CD4-positive, alpha-beta T cell treated with Interleukin-6 for 4 hours (primary cell): ENCODE measurements around the gene SLC66A2.
"Not testable (repeated sequence)": the region's sequence is repeated elsewhere in the genome, so short reads cannot be mapped to it uniquely, and the experiment has no call there.

Experiments used
- DNase-seq: peaks from one replicate; pipeline ENCODE4 v3.0.0-alpha.2; 2020; ENCODE audit warnings: mixed read lengths

Gene SLC66A2

DNA sequence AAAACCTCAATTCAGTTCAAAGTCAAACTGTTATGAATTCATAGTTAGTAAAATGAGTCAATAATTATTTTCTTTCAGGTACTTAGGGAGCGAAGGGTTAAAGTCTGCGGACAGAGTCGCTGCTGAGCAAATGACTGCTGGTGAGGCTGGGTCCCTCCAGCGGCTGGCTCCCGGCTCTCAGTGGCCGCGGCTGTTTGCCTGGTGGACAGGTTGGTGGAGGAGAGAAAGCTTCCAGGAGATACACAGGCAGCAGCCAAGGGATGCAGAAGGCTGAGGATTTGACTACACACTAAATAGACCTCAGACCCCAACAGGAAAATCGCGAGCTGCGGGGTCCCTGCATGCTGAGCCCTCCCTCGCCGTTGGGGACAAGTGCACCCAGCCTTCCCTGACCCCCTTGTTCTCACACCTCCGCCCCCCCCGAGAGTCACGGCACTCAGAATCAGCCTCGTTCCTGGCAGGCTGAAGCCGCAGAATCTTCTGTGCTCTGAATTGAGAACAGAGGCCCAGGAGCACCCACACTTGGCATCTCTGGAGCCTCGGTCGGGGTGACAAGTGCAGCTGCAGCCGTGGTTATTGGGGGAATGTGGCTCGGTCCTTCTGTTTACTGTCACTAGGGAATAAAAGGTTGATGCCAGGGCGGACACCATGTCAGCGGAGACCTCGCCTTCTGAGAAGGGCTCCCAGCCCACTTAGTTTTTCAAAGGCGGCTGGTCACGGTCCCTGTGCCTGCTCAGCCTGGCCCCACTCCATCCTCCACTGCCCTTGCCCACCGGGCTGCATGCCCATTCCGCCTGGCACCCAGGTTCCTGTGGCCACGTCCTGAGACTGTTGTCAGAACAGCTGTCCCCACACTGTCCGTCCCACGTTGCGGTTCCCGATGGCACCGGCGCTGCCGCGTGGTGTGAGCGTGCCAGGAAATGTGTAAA lies 74.0 kb downstream of the SLC66A2 start:
- no peak for DNase-seq

DNA sequence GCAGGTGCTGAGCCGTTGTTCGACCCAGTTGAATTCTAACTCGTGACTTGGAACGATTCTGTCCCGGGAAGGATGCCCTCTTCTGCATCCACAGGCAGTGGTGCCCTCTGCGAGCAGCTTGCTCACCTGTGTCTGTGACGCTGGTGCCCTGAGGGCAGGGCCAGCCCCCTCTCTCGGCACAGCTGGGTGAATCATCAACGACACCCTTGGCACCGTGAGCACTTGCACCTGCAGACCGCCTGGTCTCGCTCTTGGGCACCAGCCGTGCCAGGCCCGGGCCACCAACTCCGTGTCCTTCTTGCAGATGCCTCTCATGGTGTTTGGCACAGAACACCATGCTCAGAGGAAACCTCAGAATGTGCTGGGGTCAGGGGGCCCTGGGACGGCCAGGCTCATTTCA lies 75.0 kb downstream of the SLC66A2 start:
- DNase-seq = no peak

GRCh38 chr18:79875931-79876461 lies 75.5 kb downstream of the SLC66A2 start:
- no peak for DNase-seq

DNA sequence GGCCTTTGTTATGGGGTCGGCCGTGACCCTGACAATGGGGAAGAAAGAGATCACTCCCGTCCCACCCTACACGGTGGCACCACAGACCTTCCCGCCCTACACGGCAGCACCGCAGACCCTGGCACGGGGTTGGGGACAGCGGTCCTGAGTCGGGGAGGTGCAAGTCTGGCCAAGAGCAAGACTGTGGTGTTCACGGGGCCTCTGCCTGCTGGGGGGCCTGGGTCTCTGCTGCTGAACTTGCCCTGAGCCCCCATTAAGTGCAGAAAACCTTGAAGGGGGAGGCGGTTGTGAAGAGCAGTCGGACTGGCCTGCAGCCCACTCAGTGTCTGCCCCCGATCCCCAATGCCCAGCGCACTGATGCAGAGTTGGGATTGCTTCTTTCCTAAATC lies 75.9 kb downstream of the SLC66A2 start:
- no peak for DNase-seq

GRCh38 chr18:79874553-79875530 lies 76.6 kb downstream of the SLC66A2 start:
- no peak for DNase-seq

- no peak for DNase-seq
These were observed 77.9 kb downstream of the SLC66A2 start for GRCh38 chr18:79873449-79874110.

GRCh38 chr18:79872527-79873444 lies 78.7 kb downstream of the SLC66A2 start:
- DNase-seq = no peak

DNA sequence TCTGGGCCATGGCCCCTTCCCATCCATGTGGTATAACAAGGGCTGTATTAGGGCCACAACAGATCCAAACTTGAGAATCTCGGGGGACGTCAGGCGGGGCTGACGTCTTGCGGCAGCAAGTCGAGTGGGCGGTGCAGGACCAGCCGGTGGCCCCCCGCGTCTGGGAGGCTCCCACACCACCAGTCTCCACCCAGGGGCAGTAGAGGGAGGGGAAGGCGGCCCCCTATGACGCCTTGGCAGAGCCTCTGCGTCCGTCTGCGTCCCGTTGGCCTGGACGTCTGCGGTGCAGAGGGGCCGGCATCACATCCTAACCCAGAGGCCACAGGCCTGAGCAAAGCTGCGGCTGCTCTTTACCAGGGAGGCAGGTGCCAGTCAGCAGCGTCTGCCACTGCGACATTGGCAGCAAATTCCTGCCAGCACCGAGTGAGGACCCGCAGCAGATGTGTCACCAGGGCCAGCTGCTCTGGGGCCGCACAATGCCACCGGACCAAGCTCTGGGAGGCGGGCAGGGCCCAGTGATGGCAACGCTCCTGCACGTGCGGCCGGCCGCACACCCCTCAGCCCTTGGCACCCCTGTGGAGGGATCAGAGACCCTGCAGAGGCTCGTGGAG lies 79.9 kb downstream of the SLC66A2 start:
- no peak for DNase-seq

GRCh38 chr18:79871026-79871390 lies 80.4 kb downstream of the SLC66A2 start:
- no peak for DNase-seq

DNA sequence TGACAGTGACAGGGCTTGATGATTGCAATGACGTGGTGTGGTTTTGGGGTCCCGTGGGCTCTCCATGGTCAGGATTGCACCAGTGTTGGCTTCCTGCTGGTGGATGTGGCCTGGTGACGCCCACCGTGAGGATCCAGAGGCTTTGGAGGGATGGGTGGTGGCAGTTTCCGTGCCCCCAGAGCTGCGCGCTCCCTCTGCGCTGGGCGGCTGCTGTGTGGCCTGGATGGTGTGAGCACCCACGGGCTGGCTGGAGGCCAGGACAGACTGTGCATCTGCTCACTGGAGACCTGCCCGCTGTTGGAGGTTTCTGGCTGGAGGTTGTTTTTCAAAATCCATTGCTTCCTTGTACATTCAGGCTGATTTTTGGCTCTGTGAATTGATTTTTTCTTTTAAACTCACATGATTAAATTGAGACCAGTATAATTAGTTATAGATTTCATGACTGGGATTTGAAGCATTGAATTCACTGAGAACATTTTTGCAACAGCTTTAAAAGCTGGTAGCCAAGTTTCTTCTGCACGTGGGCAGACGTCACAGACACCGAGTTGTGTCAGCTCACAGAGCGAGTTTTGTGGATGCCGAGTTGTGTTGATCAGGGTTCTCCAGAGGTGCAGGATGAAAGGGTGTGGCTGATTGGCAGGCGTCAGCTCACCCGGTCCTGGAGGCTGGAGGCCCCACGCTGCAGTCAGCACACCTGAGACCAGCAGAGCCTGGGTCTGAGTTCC lies 81.0 kb downstream of the SLC66A2 start:
- DNase-seq = no peak

DNA sequence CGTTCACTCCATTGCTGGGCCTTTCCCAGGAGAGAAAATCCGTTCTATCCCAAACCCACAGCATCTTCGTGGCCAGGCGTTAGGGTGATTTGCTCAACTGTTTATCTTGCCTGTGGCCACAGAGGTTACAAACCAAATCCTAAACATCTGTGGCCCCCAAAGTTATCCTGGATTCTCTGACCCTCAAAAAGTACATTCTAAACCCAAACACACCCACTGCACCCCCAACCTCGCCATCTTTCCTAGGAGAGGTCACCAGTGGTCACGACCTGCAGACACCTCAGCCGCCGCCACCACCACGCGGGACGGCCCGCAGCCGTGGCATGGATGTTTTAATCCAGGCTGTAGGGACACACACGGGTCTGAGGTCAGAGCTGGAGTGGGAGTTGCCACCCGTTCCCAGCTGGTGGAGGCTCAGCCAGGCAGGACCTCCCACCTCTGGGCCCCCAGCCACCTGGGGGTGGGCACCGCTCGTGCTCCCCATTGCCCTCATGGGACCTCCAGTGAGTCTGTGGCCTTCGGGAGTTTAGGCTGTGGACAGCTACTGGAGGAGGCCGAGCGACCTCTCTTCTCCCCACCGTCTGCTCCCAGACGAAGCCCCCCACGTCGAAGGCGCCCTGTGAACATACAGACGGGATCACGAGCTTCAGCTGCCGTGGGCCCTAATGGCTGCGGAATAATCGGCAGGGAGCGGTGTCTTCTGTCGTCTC lies 81.7 kb downstream of the SLC66A2 start:
- no peak for DNase-seq

DNA sequence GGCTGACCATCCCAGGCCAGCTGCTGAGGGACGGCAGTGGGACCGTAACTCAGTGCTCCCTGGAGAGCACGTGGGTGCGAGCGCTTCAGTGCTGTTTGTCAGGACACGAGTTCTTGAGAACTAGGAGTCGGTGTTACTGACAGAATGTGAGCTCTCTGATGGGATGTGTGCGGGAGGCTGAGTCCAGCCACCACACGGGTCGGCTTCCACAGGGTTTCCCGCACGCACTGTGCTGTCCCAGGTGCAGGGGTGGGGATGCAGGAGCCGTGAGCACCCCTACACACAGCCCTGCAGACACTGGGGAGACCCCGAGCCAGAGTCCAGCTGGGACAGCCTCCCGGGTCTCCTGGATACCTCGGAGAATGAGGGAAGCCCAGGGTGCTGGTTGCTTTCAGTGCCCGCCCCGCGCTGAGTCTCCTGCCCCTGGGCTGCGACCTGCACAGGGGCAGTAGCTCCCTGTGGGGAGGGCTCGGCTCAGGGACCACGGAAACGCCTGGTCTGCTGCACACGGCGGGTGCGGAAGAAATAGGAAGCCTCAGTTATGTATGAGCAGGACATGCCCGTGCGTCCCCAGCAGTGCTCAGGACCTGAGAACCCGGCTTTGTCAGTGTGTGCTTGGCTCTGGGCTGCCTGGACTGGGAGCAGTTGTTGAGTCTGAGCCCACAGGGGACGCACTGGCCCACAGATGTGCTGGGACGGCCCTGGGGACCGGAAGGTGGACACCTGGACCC lies 82.5 kb downstream of the SLC66A2 start:
- DNase-seq = no peak

- no peak for DNase-seq
These were observed 83.2 kb downstream of the SLC66A2 start for GRCh38 chr18:79868168-79868784.

- DNase-seq = no peak
These were observed 83.8 kb downstream of the SLC66A2 start for GRCh38 chr18:79867666-79868065.

GRCh38 chr18:79866889-79867574 lies 84.4 kb downstream of the SLC66A2 start:
- DNase-seq = no peak

DNA sequence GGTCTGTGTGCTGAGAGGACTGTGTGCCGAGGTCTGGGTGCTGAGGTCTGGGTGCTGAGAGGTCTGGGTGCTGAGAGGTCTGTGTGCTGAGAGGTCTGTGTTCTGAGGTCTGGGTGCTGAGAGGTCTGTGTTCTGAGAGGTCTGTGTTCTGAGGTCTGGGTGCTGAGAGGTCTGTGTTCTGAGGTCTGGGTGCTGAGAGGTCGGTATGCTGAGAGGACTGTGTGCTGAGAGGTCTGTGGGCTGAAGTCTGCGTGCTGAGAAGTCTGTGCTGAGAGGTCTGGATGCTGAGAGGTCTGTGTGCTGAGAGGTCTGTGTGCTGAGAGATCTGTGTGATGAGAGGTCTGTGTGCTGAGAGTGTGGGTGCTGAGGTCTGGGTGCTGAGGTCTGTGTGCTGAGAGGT lies 85.5 kb downstream of the SLC66A2 start:
- not testable (repeated sequence) for DNase-seq

GRCh38 chr18:79864955-79865354 lies 86.5 kb downstream of the SLC66A2 start:
- not testable (repeated sequence) for DNase-seq
